GM10248 (cell line): ENCODE results near the gene RAP1GAP2.
"Not testable (repeated sequence)": the region's sequence is repeated elsewhere in the genome, so short reads cannot be mapped to it uniquely, and the experiment has no call there.

Experiments used
- CTCF ChIA-PET: fragments of 300-600 bp; sonication (Branson Sonifier 250); formaldehyde crosslinking; extraction: SDS; loops from one replicate; lab custom pipeline; 2021; ENCODE audit warnings: antibody characterized with exemption; lab: Yijun Ruan, JAX
- POLR2A ChIA-PET: fragments of 350-650 bp; sonication (Branson Sonifier 250); formaldehyde crosslinking; extraction: SDS; loops from one replicate; lab custom pipeline; 2020; ENCODE audit warnings: antibody characterized with exemption; lab: Yijun Ruan, JAX
- DNase-seq: peaks from one replicate; pipeline ENCODE4 v3.0.0; 2012; ENCODE audit errors: extremely low spot score
- CTCF ChIP-seq: IDR thresholded peaks from 2 replicates; pipeline ENCODE4 v1.5.1; 2012; ENCODE audit warnings: mild to moderate bottlenecking, low read depth; ENCODE audit errors: extremely low read depth, missing control alignments, control extremely low read depth

Gene RAP1GAP2

GRCh38 chr17:2784864-2785263 lies 11.4 kb upstream of the RAP1GAP2 start:
- POLR2A ChIA-PET: no interaction called here
- CTCF ChIA-PET: no interaction called here
- no peak for TF ChIP-seq CTCF
- no peak for DNase-seq

GRCh38 chr17:2785376-2785775 lies 10.9 kb upstream of the RAP1GAP2 start:
- ChIA-PET POLR2A (interaction anchor here (0.7 kb wide), 1 partner anchor 419 kb away, joined by 3 read pairs; no protein-coding TSS in a partner anchor), CTCF (interaction anchor here (1.2 to 1.4 kb wide), 2 partner anchors 61 to 228 kb away, joined by 4 to 7 read pairs; no protein-coding TSS in a partner anchor)
- not testable (repeated sequence) for DNase-seq

GRCh38 chr17:2786176-2786881 lies 9.9 kb upstream of the RAP1GAP2 start:
- ChIA-PET POLR2A (no interaction called here), CTCF (interaction anchor here (0.6 to 1.4 kb wide), 6 partner anchors 10 to 227 kb away, joined by 3 to 7 read pairs (median 4); partner anchors contain the start of gene RAP1GAP2)
- DNase-seq: peak; percentile 91
- peak; percentile 70 for TF ChIP-seq CTCF

GRCh38 chr17:2789700-2790099 lies 6.5 kb upstream of the RAP1GAP2 start:
- ChIA-PET CTCF (interaction anchor here (2.5 kb wide), 1 partner anchor 224 kb away, joined by 9 read pairs; no protein-coding TSS in a partner anchor), POLR2A (no interaction called here)
- TF ChIP-seq CTCF: no peak
- DNase-seq: no peak

GRCh38 chr17:2792366-2793169 lies 3.7 kb upstream of the RAP1GAP2 start:
- TF ChIP-seq CTCF: no peak
- no peak for DNase-seq
- POLR2A ChIA-PET: no interaction called here
- CTCF ChIA-PET: no interaction called here

GRCh38 chr17:2794111-2794803 lies 2.0 kb upstream of the RAP1GAP2 start:
- DNase-seq: no peak
- CTCF ChIA-PET: no interaction called here
- POLR2A ChIA-PET: no interaction called here
- no peak for TF ChIP-seq CTCF
